HG02571 (cell line): ENCODE results near the gene CCDC187.
"Not testable (repeated sequence)": the region's sequence is repeated elsewhere in the genome, so short reads cannot be mapped to it uniquely, and the experiment has no call there.

Source experiments
- ATAC-seq: cut with Tn5 transposase; IDR thresholded peaks from one replicate; pipeline ENCODE4 v1.9.1; 2021; ENCODE audit warnings: mild to moderate bottlenecking, moderate library complexity; ENCODE audit not compliant: unreplicated experiment

Gene CCDC187

GRCh38 chr9:136273244-136273865 is 30.5 kb downstream of the CCDC187 start:
- no peak for ATAC-seq

GRCh38 chr9:136270173-136270705 is 33.7 kb downstream of the CCDC187 start:
- no peak for ATAC-seq

GRCh38 chr9:136268735-136269134 is 35.2 kb downstream of the CCDC187 start:
- no peak for ATAC-seq

- ATAC-seq = no peak
These were observed 35.6 kb downstream of the CCDC187 start for GRCh38 chr9:136268318-136268717.

GRCh38 chr9:136267261-136268111 is 36.4 kb downstream of the CCDC187 start:
- peak; percentile 67 for ATAC-seq

- ATAC-seq = not testable (repeated sequence)
These were observed 37.3 kb downstream of the CCDC187 start for GRCh38 chr9:136266641-136267040.

- no peak for ATAC-seq
These were observed 38.1 kb downstream of the CCDC187 start for GRCh38 chr9:136265561-136266355.

- no peak for ATAC-seq
These were observed 39.2 kb downstream of the CCDC187 start for GRCh38 chr9:136264441-136265405.

- ATAC-seq = no peak
These were observed 39.9 kb downstream of the CCDC187 start for GRCh38 chr9:136264031-136264430.

GRCh38 chr9:136262671-136263178 is 41.2 kb downstream of the CCDC187 start:
- no peak for ATAC-seq

GRCh38 chr9:136261686-136262430 is 42.0 kb downstream of the CCDC187 start:
- no peak for ATAC-seq

GRCh38 chr9:136260936-136261472 is 42.9 kb downstream of the CCDC187 start:
- ATAC-seq = no peak

GRCh38 chr9:136260521-136260920 is 43.4 kb downstream of the CCDC187 start:
- ATAC-seq = no peak

- no peak for ATAC-seq
These were observed 44.1 kb downstream of the CCDC187 start for GRCh38 chr9:136259836-136260235.

- ATAC-seq = no peak
These were observed 44.4 kb downstream of the CCDC187 start for GRCh38 chr9:136259517-136259813.

- no peak for ATAC-seq
These were observed 44.9 kb downstream of the CCDC187 start for GRCh38 chr9:136258786-136259516.

- no peak for ATAC-seq
These were observed 45.6 kb downstream of the CCDC187 start for GRCh38 chr9:136258299-136258625.
